ENCODE results near the gene TCF21.
A peak's percentile ranks its signal among the peaks of the same experiment; 100 is the strongest.

TCF21 gene

DNA sequence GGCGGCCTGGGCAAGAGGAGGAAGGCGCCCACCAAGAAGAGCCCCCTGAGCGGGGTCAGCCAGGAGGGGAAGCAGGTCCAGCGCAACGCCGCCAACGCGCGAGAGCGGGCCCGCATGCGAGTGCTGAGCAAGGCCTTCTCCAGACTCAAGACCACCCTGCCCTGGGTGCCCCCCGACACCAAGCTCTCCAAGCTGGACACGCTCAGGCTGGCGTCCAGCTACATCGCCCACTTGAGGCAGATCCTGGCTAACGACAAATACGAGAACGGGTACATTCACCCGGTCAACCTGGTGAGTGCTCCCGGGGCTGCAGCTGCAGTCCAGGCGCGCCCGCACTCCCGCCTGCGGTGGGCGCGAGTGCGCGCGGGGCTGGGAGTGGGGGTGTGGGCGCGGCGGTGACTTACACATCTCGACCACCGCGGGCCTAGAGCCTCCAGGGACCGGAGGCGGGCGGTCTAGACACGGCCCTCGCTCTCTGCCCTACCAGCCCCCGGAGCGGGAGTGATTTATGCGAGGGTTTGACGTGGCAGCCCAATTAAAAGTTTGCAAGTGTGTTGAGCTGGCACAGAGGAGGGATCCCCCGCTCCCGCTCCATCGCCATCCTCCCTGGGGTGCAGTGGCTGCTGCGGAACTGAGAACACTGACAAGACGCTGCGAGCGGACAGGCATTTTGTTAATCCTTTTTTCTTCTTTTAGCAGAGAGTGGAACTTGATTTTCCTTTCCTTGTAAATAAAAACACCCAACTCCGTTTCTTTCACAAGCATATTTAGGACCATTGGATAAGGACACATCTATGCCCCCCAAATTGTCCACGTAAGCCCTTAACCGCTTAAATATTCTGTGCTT is 867 bp downstream of the TCF21 start:
- no peak for DNase-seq (ENCODE audit: low spot score)

DNA sequence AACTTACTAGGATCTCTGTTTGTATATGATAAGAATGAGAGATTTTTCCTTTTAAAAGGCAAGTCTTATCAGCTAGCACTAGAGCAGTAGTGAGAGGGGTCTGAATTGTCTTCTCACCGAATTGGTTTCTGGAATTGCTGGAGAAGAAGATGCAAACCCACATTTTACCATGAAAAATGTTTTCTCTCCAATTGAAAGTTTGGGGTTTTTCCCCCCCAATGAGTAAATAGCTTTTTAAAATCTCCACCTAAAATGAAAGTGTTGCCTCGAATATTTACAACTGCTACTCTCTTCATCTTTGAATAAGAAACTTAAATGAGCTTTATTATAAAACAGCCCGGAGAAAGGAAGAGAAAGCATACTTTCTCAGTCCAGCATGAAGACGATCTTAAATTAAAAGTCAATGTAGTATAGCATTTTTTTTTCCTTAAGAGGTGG is 1.8 kb downstream of the TCF21 start:
- DNase-seq (ENCODE audit: low spot score) = no peak

- DNase-seq (ENCODE audit: low spot score) = peak; percentile 22
Measured at GRCh38 chr6:133891149-133891926, 2.4 kb downstream of the TCF21 start.

- no peak for DNase-seq (ENCODE audit: low spot score)
Measured at GRCh38 chr6:133891927-133892812, 3.3 kb downstream of the TCF21 start.

DNA sequence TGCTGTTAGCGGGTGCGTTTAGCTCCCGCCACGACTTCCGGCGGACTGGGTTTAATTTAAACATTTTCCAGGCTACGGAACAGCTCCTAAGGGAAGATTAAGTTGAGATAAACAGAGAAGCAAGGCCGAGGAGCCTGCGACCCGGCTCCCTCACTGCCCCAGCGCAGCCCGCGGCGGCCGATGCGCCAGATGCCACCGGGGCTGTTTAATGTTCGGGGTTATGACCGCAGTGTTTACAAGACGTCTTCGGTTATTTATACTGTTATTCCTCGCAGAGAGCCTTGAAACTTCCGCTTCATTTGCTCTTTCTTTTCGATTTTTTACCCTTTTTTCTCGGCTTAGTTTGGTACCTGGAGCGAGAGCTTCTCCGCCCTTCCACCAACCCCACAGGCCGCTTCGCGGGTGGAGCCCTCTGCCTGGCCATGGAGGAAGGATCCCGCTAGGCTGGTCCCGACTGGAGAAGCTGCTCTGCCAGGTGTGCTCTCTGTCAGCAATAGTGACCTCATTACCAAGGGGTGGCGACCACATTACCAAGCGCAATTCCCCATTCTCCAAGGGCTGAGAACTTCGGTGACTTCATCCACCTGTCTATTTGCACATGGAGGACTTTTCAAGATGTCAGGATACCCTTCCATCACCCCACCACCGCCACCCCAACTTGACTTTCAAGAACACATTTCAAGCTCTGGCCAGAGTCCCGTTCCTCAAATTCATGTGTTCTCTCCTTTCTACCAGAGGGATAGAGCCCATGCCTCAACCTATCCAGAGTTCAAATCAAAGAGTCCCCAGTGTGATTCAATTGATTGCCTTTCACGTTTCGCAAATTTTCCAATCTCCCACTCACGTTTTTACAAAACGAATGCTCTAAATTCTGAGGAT is 4.1 kb downstream of the TCF21 start:
- DNase-seq (ENCODE audit: low spot score) = no peak

DNA sequence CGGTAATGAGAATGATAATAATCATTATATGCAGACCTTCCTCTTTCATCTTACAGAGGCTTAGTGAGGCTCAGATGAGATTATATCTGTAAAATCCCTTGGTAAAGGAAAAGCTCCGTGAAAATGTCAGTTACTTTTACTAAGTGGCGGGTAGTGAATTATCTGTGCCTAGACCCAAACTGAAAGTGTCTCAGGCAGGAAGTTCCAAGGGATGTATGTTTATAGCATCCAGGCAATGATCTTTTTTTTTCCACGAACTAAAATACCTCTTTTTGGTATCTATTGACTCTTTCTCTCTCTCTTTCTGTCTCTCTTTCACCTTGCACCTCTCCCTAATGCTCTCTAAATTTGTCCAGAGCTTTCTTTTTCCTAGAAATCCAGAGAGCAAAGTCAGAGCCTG is 5.0 kb downstream of the TCF21 start:
- DNase-seq (ENCODE audit: low spot score) = no peak

- no peak for DNase-seq (ENCODE audit: low spot score)
Measured at GRCh38 chr6:133894369-133894768, 5.5 kb downstream of the TCF21 start.

DNA sequence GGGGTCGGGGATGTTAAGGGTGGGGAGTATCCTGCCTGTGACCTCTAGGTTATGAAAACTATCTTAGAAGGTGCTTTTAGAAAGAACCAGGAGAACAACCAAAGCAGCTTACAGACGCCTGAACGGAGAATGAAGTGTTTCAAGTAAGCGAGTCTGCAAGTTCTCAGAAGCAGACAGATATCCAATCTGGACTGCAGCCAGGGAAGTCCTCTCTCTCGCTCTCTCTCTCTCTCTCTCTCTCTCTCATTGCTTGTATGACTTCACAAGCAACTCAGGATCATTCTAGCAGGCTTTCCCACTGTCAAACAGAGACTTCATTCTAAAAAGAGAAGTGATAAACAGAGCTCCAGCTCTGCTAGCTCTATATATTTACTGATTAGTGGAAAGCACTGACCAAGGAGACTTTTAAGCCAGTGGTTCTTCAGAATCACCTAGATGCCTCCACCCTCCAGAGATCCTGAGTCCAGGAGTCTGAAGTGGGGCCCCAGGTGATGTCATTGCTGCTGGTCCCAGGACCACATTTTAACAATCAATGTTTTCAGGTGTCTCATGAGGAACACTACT is 6.0 kb downstream of the TCF21 start:
- DNase-seq (ENCODE audit: low spot score) = no peak

- DNase-seq (ENCODE audit: low spot score) = peak; percentile 49
Measured at GRCh38 chr6:133895573-133896343, 6.8 kb downstream of the TCF21 start.

DNA sequence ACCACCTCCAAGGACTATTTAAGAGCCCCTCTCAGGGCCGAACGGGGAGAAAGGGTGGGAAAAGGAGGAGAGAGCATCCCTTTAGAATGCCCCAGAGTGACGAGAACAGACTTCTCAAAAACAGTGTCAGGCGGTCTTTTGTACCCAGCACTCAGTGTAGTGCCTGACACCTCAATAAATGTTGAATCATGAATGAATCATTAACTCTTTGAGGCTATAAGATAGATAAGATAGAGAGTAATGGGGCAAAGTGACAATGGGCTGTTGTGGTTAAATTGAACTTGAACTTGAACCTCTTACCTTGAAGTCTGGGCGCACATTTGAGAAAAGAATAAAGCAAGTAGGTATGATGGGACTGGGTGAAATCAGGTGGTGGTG is 7.4 kb downstream of the TCF21 start:
- DNase-seq (ENCODE audit: low spot score) = no peak

GRCh38 chr6:133898263-133898662 is 9.3 kb downstream of the TCF21 start:
- no peak for DNase-seq (ENCODE audit: low spot score)

GRCh38 chr6:133899556-133899955 is 10.6 kb downstream of the TCF21 start:
- no peak for DNase-seq (ENCODE audit: low spot score)

- DNase-seq (ENCODE audit: low spot score) = no peak
Measured at GRCh38 chr6:133903855-133904254, 14.9 kb downstream of the TCF21 start.

DNA sequence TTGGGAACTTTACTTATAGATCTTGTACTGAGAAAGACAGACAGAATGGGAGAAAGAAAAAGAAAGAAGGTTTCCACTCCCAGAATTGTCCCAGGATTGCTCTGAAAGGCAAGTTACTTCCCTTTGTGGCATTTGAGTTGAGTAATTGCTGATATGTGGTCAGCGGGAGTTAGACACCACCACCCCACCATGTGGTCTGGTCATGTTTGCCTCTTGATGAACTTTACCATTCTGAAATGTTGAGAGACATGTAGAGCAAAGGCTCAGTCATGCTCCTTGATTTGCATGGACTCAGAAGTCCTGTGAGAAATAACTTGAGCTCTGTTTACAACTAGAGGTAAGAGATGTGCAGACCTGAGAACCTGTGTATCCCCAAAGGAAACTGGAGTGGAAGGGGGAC is 17.1 kb downstream of the TCF21 start:
- no peak for DNase-seq (ENCODE audit: low spot score)

DNA sequence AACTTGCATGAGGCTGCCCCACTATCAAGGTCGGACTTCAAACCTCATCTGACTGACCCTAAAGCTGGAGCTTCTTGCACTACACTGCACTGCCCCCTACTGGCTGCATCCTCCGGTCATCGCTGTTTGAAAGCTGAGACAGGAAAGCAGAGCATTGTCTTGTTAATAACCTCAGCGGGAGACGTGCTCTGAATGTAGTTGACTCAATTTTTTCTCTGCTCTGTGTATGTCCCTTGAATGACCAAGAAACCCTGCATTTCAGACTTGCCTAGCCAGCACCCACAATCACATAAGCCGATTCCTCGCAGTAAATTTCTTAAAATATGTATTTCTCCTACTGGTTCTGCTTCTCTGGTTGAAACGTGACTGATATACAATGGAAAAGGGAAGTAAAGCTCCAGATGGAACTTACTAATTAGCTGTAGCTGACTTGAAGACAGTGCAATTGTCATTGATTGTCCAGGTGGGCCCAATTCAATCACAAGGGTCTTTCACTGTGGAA is 27.8 kb downstream of the TCF21 start:
- peak; percentile 79 for DNase-seq (ENCODE audit: low spot score)

DNA sequence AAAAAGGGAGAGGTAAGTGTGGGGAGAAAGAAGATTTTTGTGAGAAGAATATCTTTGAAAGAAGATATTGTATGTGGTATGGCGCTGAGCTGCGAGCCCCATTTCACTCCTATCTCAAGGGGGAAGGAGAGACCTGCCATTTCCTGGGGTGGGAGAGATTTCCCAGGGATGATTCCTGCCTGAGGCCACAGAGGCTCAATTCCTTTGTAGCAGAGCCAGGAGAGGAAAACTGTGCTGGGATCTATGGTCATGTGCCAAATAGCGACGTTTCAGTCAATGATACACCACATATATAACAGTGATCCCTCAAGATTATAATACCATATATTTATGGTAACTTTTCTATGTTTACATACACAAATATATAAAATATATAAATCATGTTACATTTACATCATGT is 28.9 kb downstream of the TCF21 start:
- DNase-seq (ENCODE audit: low spot score) = no peak

DNA sequence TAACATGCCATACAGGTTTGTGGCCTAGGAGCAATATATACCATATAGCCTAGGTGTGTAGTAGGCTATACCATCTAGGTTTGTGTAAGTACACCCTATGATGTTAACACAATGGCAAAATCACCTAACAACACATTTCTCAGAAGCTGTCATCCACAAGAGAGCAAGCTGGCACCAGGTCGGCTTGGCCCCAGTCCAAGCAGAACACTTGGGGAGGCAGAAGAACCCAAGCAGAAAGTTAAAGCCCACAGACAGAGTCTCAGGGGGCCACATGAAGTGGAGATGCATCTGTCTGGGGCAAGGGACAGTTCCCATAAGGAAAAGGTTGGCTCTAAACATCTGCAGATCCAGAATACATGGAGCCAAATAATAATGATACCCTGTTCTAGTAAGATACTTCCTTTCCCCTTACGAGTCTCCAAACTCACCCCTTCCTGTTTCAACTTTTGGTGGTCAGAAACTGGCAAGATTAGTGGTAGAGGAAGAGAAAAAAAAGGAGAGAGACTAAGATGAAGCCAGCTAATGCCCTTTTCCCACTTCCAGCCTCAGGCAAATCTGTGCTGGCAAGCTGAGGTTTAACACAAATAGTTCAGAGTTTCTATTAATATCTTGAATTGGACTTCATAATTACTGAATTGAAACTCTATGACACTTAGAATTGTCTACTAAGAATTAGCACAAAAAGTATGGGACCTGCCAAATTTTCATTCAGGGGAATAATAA is 29.5 kb downstream of the TCF21 start:
- no peak for DNase-seq (ENCODE audit: low spot score)

GRCh38 chr6:133919362-133919761 is 30.4 kb downstream of the TCF21 start:
- DNase-seq (ENCODE audit: low spot score) = no peak

DNA sequence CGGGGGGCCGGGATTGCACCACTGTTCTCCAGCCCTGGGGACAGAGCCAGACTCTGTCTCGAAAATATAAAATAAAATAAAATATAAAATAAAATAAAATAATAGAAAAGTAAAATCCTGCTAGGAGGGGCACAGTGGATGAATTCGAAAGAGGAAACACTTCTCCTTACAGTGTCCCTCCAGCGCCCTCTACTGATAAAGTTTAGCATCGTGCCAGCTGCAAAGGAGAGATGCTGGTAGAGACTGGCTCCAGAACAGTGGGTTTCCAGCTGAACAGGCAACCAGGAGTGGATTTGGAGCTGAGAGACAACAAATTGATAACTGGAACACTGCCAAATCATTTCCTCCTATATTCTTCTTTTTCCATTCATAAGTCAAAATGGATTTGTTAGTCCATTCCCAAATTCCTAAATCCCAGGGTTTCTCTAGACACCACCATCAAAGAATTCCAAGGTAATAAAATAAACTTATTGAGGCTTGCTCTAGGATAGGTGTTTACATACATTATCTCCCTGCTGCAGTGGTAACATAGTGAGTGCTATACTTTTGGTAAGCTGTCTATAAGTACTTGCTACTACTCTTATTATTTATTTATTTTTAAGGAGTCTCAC is 32.4 kb downstream of the TCF21 start:
- DNase-seq (ENCODE audit: low spot score) = peak; percentile 82

Data from AG20443 (cell line).